ENCODE data around the gene IGF1R.

DNA sequence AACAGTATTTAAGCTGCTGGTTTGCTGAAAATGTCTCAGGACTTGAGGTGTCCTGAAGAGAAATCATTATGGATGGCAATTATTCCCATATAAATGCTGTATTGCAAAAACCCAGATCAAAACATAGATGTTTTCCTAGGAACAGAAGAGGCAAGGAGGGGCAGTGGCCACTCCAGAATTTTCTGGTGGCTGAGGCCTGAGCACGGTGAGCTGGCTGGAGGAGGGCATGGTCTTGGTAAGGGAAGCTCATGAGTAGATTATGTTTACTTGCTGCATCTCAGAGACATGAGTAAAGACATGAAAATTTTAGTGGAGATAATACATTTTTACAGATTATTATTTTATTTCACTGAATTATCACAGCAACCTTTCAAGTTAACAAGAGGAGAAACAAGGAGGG is 328.2 kb downstream of the IGF1R start:
- TF ChIP-seq, protein P1, sequence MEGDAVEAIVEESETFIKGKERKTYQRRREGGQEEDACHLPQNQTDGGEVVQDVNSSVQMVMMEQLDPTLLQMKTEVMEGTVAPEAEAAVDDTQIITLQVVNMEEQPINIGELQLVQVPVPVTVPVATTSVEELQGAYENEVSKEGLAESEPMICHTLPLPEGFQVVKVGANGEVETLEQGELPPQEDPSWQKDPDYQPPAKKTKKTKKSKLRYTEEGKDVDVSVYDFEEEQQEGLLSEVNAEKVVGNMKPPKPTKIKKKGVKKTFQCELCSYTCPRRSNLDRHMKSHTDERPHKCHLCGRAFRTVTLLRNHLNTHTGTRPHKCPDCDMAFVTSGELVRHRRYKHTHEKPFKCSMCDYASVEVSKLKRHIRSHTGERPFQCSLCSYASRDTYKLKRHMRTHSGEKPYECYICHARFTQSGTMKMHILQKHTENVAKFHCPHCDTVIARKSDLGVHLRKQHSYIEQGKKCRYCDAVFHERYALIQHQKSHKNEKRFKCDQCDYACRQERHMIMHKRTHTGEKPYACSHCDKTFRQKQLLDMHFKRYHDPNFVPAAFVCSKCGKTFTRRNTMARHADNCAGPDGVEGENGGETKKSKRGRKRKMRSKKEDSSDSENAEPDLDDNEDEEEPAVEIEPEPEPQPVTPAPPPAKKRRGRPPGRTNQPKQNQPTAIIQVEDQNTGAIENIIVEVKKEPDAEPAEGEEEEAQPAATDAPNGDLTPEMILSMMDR (IDR thresholded peaks at IDR 0.05), result no peak
- no peak for TF ChIP-seq POLR2A (IDR thresholded peaks at IDR 0.05)
- no peak for TF ChIP-seq POLR2AphosphoS5 (IDR thresholded peaks at IDR 0.05)
- no peak for TF ChIP-seq EP300 (IDR thresholded peaks at IDR 0.05)
